Measurements from ENCODE around the gene MFAP5. TPM values are rescaled to one million over a fixed set of nuclear protein-coding genes. Genes with fewer than 3 reads are reported as not detected.
A peak's percentile ranks its signal among the peaks of the same experiment; 100 is the strongest.

The MFAP5 gene
- total RNA-seq, 1 donor from 2014 or later, result 105 TPM

DNA sequence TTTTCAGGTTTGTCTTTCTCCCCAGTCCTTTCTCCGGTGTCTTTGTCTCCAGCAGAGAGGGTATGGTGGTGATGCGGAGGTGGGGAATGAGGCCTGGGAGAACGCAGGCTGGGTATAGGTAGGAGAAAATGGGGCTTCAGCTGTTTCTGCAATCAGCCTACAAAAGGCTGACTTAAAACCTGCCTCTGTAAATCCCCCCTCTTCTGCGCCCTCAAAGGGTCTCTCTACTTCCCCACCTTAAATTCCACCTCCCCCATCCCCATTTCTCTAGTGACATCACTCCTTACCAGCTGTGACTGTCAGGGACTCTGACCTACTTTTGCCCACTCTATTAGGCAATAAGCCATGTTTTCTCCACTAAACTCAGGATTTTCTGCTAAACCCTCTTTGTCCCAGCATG lies 27.1 kb upstream of the MFAP5 start:
- TF ChIP-seq EZH2 (IDR thresholded peaks at IDR 0.05; ENCODE audit: insufficient read depth, low read length) (no peak), CTCF (IDR thresholded peaks at IDR 0.05; ENCODE audit: insufficient read depth, low read depth, low read length) (no peak)
- Histone ChIP-seq H3K79me2 (ENCODE audit: insufficient read depth, low read length) (no peaks in the 10 kb centered on the region), H3K27ac (ENCODE audit: low read depth, low read length) (no peak overlapping the region), H3K36me3 (ENCODE audit: insufficient read depth, low read length) (no peaks in the 10 kb centered on the region), H3K4me3 (ENCODE audit: insufficient read depth, low read depth, low read length) (no peak overlapping the region), H3K9ac (ENCODE audit: low read length) (no peak overlapping the region), H2AFZ (ENCODE audit: low read depth, low read length) (no peak overlapping the region), H3K9me3 (ENCODE audit: insufficient read depth, low read depth, low read length) (no peaks in the 10 kb centered on the region), H3K27me3 (ENCODE audit: insufficient read depth, low read length) (no peaks in the 10 kb centered on the region), H4K20me1 (ENCODE audit: insufficient read depth, low read length) (no peaks in the 10 kb centered on the region), H3K4me2 (ENCODE audit: low read length) (no peak overlapping the region), H3K4me1 (ENCODE audit: insufficient read depth, low read length) (peaks cover 10% of the 10 kb centered on the region)
- Mint-ChIP-seq H3K9me3 (ENCODE audit: unreplicated experiment) (no peaks in the 10 kb centered on the region), H3K4me1 (ENCODE audit: low read depth, unreplicated experiment) (peaks cover 20% of the 10 kb centered on the region), H3K27me3 (ENCODE audit: low read depth, unreplicated experiment) (no peaks in the 10 kb centered on the region), H3K4me3 (ENCODE audit: unreplicated experiment) (no peak overlapping the region), H3K27ac (ENCODE audit: unreplicated experiment) (peak overlapping the region; percentile 94), H3K36me3 (ENCODE audit: low read depth, unreplicated experiment) (no peaks in the 10 kb centered on the region)
- DNase-seq (ENCODE audit: low read depth) (no peak), FAIRE-seq (no peak)

DNA sequence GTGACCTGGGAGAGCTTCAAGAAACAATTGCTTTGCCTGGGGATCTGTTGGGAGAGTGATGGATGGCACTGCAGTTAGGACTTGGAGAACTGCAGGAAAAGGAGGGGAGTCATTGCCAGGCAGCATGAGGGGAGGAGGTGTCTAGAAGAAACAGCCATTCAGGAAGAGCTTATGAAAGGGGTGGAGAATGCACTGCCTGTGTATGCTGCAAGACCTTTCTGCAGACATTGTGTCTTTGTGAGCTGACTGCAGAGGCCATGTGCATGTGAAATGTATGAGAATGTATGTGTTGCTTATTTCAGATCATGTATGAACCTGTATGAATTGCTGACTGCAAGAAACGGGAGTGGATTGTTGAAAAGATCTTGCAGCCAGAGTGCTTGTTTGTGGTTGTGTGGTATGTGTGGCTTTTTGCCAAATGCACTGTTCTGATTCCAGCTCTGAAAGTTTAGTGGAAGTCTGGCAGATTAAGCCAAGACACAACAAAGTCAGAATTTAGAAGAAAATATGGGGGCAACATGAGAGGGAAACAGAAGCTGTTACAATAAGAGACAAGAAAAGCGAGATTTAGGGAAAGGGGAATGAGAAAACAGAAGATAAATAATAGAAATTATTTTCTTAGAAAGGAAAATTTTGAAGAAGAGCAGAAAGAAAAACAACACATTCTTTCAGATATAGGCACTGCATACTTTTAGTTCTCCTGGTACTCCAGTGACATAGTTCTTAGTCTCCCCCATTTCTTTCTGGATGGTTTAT lies 25.4 kb upstream of the MFAP5 start:
- peak overlapping the region; percentile 30 for H3K4me3 ChIP-seq (ENCODE audit: insufficient read depth, low read depth, low read length)

More for the DNA sequence above, 25.4 kb upstream of the MFAP5 start:
- Mint-ChIP-seq H3K27ac (ENCODE audit: unreplicated experiment) (no peak overlapping the region), H3K4me3 (ENCODE audit: unreplicated experiment) (no peak overlapping the region), H3K9me3 (ENCODE audit: unreplicated experiment) (no peaks in the 10 kb centered on the region), H3K4me1 (ENCODE audit: low read depth, unreplicated experiment) (peaks cover 19% of the 10 kb centered on the region), H3K36me3 (ENCODE audit: low read depth, unreplicated experiment) (no peaks in the 10 kb centered on the region), H3K27me3 (ENCODE audit: low read depth, unreplicated experiment) (no peaks in the 10 kb centered on the region)
- DNase-seq (ENCODE audit: low read depth) (peak; percentile 97), FAIRE-seq (peak; percentile 95)
- no peaks in the 10 kb centered on the region for H3K36me3 ChIP-seq (ENCODE audit: insufficient read depth, low read length)
- no peaks in the 10 kb centered on the region for H3K27me3 ChIP-seq (ENCODE audit: insufficient read depth, low read length)
- no peaks in the 10 kb centered on the region for H4K20me1 ChIP-seq (ENCODE audit: insufficient read depth, low read length)
- TF ChIP-seq EZH2 (IDR thresholded peaks at IDR 0.05; ENCODE audit: insufficient read depth, low read length), result no peak
- no peak for TF ChIP-seq CTCF (IDR thresholded peaks at IDR 0.05; ENCODE audit: insufficient read depth, low read depth, low read length)
- H3K4me1 ChIP-seq (ENCODE audit: insufficient read depth, low read length), result peaks cover 10% of the 10 kb centered on the region
- H3K79me2 ChIP-seq (ENCODE audit: insufficient read depth, low read length), result no peaks in the 10 kb centered on the region
- H3K4me2 ChIP-seq (ENCODE audit: low read length), result peak overlapping the region; percentile 81
- H3K9me3 ChIP-seq (ENCODE audit: insufficient read depth, low read depth, low read length), result no peaks in the 10 kb centered on the region
- no peak overlapping the region for H3K27ac ChIP-seq (ENCODE audit: low read depth, low read length)
- peak overlapping the region; percentile 36 for H2AFZ ChIP-seq (ENCODE audit: low read depth, low read length)
- H3K9ac ChIP-seq (ENCODE audit: low read length), result no peak overlapping the region
